Hippocampal formation (tissue), 2 donors: ENCODE measurements around the gene GASK1A.
A peak's percentile ranks its signal among the peaks of the same experiment; 100 is the strongest.

Experiments used
- DNase-seq, 2 donors: peaks; one replicate each; lab custom pipeline; 2025; lab: John Stamatoyannopoulos, UW

GASK1A gene

DNA sequence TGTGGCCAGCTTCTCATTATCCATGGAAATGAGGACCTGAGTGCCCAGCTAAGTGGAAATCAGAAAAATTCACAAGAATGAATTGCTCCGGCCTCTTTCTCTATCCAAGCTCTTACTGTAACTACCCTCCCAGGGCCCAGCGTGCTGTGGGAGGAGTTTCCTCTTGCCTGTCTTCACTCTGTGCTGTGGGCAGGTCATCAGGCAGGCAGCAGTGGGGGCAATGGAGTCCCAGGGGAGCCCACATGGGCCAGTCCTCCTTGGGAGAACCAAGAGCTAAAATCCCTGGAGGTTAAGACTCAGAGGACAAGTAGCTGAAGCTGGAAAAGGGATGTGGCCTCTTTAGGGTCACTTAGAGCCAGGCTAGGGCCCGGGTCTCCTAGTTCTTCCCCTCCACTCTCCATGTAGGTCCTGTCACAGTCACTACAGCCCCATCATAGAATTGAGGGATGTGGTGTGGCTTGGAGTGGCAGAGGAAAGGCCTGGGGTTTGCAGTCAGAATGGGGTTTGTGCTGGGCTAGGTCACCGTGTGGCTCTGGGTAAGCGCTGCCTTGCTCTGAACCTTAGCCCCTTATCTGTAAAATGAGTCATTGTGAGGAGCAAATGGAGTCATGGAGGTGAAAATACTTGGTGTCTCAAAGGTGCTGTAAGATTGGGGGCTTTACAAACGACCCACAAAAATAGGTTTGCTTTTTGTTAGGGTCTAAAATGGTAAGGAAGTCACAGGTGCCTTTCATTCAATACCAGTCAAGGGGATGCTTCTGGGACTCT is 3.7 kb downstream of the GASK1A start:
- DNase-seq: no peak

DNA sequence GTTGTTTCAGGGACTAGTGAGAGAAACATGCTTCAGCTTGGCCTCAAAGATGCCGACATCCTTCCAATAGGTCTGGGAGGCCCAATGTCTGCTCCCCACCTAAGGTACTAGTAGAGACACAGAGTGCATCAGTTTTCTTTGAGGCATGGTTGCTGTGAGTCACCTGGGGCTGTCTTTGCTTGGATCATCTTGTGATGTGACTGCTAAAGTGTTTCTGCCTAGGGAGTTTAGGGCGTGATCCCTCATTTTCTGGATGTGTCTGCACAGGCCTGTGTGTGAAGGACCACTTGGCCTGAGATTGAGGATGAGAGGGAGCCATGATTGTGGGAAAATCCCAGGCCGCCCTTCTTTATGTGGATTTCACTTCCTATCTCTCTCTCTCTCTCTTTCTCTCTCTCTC is 4.8 kb downstream of the GASK1A start:
- DNase-seq: no peak

DNA sequence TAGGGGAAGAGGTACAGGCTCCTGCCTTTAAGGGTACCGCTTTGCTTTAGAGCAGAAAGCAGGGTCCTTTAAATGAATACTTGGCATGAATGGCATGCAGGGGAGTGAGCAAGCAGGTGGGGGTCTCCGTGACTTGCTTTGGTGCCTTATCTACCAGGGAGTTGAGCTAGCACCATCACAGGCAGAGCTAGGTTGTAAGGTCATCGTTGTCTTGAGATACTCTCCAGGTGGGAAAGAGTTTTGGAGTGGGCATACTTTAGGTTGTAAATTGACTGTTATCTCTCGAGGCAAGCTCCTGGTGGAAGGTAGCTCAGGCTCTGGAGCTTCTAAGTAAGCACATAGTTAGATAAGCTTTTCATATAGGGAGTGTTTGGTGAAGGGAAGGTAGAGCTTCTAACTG is 5.6 kb downstream of the GASK1A start:
- DNase-seq: no peak

DNA sequence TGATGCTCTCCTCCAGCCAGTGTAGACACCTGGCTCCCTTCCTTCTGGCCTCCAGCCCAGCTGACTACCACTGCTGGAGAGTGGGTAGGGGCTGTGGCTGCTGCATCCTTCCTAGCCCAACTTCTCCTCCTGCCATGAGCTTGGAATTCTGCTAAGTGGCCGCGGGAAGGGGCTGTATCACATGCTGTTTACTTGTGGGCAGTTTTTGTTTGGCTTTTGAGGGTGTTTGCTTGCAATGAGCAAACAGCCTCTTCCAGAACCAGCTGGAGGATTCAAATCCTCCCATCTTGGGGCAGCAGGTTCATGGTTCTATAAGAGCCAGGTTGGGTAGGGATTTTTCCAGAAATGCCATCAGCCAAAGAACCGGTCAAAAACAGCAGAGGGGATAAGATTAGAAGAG is 9.0 kb downstream of the GASK1A start:
- no peak for DNase-seq

DNA sequence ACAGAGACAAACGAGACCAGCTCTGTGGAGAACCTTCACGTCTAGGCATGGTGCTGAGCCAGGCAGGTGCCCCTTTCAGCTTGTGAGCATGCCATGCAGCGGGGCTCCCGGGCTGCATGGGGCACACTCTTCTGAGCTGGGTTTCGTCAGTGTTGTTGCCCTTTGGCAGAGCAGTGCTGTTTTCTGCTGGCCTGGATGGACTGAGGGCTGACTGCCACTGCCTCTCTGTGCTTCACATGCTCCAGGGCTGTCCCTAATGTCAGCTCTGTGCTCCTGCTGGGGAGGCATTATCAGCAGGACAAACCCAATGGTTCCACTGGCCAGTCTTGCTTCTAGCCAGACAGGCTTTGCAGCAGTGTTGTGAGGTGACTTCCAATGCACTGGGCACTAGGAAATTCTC is 9.5 kb downstream of the GASK1A start:
- peak in 1 of 2 donors; percentile 22 for DNase-seq

DNA sequence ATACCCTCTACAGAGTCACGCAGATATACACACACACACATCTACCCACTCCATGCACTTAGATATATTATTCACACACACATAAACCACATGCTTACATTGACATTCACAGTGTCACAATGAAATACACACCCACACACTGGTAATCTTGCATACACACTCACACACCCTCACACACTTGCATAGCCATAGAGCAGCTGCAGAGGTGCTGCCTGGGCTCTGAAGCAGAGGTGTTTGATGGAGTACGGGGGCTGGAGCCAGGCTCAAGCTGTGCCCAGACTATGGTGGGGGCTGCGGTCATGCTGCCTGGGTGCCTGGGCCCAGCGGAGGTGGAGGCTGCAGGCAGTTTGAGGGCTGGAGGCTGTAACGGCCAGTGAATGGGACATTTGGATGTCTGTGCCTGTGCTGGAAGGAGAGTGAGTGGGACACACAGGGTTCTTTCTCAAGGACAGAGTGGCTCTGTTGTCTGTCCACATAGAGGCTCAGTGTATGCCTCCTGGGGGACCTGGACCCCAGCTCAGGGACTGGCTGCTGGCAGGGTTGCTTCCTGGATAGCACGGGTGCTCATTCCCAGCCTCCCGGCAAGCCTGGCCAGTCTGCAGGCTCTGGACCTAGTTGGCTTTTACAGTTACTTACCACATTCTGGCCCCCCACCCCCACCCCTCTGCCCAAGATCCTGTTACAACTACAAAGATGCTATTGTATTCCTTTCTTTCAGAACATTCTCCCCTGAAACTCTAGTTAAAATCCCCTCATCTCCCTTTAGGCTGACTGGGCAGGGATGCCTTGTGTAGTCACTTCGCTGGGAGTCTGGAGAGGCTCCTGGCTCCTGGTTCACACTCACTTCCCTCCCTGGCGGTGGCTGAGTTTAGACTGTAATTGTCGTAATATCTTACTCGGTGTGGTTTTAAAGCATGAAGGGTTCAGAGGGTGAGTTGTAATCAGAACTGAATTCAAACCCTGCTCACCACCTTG is 12.5 kb downstream of the GASK1A start:
- peak; percentile 50 to 52 for DNase-seq

DNA sequence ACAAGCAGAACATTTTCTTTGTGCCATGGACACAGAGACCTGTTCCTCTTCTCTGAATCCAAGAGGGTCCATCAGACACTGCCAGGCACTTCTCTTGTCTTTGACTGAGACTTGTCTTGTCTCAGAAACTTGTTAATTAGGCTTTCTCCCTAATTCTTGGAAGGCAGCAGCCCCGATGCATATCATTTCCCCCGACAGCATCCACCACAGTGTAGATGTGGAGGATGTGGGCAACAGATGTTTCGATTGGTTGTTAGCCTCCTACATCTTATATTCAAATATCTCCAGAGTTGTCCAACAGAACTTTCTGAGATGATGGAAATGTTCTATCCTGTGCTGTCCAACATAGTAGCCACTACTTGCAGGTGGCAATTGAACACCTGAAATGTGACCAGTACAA is 15.5 kb downstream of the GASK1A start:
- no peak for DNase-seq

DNA sequence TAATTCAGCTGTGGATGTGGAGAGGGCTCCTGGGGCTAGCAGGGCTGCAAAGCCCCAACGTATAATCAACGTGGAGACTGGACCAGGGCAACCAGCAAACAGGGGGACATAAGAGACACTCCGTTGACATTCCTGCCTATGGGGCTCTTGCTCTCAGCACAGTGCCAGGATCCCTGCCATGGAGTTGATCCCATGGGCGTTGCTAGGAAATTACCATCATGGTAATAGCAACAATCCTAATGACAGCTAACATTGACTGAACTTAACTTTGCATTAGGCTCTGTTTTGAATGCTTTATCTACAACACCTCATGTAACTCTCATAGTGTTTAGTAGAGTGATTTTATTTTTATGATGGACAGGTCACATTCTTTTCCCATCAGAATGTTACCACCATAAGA is 16.9 kb downstream of the GASK1A start:
- no peak for DNase-seq

DNA sequence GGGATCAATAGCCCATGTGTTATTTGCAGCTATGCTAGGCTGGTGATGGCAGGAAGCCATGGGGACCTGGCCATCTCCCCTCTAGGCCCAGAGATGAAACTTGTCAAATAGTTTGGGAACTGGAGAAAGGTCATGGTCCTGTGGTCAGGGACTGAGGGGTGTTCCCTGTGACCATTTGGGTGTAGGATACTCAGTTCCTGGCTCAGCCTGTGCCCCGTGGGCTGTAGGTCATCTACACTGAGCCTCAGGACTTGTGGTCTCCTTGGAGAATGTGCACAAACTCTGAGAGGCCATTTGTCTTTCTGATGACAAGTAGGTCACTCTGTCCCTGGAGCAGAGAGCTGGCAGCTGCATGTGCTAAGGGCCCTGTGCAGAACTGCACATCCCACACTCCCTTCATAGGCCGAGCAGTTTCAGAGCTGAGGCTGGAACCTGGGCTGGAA is 17.5 kb downstream of the GASK1A start:
- DNase-seq: peak in 1 of 2 donors; percentile 22

DNA sequence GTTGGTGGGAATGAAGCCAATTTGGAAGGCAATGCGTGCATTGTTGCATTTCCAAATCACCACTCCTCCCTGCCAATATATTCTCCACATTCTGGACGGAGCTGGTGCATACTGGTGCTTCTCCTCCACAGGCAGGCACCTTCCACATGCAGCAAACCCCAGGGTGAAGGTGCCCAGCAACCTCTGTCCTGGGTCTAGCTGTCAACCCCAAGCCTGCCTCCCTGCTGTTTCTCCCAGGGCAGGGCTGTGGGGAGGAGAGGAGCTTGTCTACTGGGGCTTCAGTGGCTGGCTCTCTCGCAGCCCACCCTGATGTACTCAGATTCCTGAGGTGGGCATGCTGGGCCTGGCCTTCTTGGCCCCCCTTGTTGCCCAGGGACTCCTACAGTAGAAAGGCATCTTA is 20.1 kb downstream of the GASK1A start:
- no peak for DNase-seq

DNA sequence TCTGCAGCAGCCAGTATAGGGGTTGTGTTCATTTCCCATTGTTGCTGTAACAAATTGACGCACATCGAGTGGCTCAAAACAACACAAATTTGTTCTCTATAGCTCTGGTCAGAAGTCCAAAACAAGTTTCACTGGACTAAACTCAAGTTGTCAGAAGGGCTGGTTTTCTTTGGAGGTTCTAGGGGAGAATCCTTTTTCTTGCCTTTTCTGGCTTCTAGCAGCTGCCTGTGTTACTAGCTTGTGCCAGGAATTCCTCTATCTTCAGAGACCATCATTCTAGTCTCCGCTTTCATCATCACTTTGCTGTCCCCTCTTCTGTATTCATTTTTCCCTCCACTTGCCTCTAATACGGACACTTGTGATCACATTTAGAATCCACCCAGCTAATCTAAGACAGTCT is 20.5 kb downstream of the GASK1A start:
- no peak for DNase-seq

DNA sequence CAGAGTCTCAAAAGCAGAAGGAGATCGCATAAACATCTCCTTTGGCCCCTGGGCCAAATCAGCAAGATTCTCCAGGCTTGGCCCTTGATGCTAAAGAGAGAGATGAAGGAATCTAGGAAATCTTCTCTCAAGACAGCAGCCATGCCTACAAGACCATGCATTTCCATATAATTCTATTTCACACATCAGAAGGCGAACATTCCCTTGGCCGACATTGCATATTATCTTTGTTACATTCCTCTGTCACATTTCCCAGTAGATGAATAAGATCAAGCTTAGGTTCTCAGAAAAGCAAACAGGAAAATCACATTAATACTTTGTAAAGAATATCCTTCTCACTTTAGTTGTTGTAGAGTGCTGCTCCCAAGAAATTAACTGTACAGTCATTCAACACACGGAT is 21.3 kb downstream of the GASK1A start:
- no peak for DNase-seq

DNA sequence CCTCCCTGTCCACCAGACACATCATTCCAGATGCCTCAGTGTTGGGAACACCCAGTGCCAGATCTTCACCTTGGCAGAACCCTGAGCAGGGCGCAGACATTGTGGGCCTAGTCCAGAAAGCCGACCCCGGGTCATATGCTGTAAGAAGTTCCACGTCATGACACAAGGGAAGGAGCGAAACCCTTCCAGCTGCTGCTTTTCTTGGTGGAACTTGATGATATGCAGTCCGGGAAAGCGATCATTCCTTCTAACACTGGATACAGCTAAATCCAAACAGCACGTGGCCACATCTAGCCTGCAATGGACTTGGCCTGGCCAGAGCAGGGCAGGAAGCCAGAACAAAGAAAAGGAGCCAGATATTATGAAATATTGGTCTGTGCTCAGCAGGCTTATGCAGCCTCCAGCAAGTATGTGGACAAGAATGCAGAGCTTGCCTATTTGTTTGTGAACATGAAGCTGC is 22.0 kb downstream of the GASK1A start:
- no peak for DNase-seq

DNA sequence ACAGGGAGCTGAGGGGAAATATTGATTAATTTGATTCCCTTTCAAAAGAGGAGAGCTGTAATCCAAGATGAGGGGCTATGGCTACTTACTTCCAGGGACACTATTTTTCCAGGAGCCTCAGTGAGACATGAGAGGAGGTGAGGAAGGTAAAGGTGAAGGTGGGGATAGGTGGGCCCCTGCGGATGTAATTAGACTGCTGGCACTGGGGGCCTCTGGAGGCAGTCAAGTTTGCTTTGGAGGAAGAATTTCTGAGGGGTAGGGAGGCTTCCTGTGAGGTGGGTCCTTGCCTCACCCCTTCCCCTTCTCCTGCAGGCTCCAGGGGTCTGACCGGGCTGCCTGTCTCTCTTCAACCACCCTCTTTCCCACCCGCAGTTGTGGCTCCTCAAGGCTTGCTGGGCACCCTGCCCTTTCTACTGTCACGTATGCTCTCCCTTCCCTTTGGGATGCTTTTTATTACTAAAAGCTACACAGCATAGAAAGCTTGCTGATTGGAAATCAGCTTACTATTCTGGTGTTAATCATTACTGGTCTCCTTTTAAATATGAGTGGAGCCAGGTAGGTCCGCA is 22.5 kb downstream of the GASK1A start:
- no peak for DNase-seq

DNA sequence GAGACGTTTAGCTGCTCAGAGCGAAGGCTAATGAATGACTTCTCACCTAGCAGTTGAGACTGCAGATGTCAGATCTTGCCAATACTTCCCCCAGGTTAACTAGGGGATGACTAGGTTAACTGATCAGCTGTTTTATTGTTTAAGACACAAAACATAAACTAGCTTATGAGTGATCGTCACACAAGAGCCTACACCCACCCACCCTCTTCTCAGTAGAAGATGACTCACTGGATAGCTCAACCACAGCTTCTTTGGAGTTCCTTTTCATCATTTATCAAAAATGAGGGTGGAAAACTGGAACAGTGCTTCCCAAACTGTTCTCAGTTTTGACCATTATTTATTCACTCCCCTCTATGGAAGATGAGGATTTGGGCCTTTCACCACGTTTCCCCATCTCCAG is 25.2 kb downstream of the GASK1A start:
- no peak for DNase-seq

DNA sequence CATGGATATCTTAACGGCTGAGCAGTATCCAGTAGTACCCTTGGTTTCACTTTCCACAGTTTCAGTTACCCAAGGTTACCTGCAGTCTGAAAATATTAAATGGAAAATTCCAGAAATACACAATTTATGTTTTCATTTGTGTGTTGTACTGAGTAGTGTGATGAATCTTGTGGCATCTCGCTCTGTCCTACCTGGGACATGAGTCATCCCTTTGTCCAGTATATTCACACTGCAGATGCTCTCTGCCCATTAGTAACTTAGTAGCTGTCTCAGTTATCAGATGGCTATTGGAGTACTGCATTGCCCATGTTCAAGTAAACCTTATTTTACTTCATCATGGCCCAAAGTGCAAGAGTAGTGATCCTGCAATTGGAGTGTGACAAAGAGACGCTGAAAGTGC is 26.1 kb downstream of the GASK1A start:
- no peak for DNase-seq

DNA sequence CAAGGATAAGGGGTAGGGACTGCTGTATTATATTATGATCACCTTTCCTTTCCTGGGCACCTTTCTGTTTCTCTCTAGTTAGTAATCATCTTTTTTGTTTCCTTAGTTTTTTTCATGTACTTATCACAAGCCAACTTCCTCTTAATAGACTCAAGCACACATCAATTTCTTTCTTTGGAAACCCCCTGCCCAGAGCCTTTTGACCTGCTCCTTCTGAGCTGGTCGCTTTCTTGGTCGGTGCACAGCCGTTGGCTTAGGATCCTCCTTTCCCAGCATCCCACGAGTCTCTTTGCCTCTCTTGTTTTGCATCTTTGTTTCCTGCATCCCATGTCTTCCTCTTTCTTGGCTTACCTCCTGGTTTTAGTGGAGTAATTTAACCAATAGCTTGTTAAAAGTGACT is 26.9 kb downstream of the GASK1A start:
- DNase-seq: no peak

DNA sequence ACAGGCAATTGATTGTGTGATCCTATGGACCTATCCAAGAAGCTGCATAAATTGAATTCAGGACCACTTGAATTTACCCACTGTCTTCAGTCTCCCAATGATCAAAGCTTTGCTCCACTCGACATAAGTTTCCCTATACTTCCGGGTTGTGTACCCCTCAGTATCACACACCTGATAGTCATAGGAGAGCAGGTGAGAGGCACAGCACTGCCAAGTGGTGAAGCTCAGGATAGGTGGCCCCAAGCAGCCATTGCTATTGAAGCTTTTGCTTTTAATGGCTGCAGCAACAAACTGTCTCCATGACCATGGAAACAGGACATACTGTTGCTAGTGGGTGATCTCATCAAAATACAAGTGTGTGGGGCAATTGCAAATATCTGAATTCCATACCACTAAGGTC is 27.7 kb downstream of the GASK1A start:
- DNase-seq: no peak

DNA sequence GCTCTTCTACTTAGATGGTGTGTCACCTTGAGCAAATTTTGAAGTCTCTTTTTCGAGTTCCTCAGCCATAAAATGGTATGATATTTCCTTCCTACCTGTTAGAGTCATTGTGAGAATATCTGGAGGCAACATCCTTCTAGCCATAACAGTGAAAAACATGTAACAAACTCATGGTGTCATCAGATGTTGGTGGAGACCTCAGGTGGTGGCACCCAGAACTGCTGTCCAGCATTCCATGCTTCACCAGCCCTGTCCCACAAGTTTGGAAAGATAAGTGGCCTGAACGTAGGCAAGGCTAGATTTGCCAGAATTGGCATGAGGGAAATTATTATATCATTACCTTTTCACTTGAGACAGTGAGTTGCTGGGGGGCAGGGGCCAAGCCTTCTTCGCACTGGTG is 30.4 kb downstream of the GASK1A start:
- DNase-seq: no peak

DNA sequence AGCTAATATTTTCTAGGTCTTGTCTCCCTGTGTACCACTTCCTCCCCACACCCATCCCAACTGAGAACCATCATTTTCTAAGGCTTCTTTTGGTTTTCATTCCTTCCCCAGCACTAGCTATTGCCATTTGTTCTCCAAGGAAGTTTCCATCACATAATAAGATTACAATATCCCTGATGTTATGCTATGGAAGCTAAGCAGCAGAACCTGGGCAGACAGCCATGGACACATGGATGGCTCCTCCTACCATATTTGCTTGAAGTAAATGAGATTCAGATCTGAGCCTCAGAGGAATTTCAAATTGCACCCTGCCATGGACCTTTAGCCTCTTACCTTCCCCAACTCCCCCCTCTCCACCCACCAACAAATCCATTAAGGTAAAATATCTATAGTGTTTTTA is 31.5 kb downstream of the GASK1A start:
- DNase-seq: no peak

DNA sequence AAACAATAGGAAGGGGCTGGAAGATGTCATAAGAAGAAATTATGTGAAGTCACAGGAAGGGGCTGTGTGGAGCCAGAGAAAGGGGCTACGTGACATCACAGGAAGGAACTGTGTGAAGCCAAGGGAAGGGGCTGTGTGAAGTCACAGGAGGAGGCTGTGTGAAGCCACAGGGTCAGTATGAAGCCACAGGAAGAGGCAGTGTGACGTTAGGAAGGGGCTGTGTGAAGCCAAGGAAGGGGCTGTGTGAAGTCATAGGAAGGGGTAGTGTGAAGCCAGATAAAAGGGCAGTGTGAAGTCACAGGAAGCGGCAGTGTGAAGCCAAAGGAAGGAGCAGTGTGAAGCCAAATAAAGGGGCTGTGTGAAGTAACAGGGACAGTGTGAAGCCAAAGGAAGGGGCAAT is 32.5 kb downstream of the GASK1A start:
- no peak for DNase-seq

DNA sequence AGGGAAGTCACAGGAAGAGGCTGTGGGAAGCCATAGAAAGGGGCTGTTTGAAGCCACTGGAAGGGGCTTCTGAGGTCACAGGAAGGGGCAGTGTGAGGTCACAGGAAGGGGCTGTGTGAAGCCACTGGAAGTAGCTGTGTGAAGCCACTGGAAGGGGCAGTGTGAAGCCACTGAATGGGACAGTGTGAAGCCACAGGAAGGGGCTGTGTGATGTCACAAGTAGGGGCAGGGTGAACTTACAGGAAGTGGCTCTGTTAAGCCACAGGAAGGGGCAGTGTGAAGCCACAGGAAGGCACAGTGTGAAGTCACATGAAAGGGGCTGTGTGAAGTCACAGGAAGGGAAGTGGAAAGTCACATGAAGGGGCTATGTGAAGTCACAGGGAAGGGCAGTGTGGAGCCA is 33.1 kb downstream of the GASK1A start:
- no peak for DNase-seq

DNA sequence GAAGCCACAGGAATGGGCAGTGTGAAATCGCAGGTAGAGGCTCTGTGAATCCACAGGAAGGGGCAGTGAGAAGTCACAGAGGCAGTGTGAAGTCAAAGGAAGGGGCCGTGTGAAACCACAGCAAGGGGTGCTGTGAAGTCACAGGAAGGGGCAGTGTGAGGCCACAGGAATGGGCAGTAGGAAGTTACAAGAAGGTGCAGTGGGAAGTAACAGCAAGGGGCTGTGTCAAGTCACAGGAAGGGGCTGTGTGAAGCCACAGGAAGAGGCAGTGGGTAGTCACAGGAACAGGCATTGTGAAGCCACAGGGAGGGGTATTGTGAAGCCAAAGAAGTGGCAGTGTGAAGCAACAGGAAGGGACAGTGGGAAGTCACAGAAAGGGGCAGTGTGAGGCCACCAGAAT is 34.1 kb downstream of the GASK1A start:
- DNase-seq: no peak
